Measurements from ENCODE around the gene GPX4. TPM values are rescaled to one million over a fixed set of nuclear protein-coding genes. Genes with fewer than 3 reads are reported as not detected.

The GPX4 gene
- total and polyA plus RNA-seq, 2 experiments from 2014 or later: 351 to 573 TPM

GRCh38 chr19:1115646-1116420 is 12.0 kb downstream of the GPX4 start (continued):
- TF ChIP-seq ZNF462 (CRISPR knock-in tag; IDR thresholded peaks at IDR 0.05): no peak
- no peak for TF ChIP-seq ZNF114 (CRISPR knock-in tag; IDR thresholded peaks at IDR 0.05)
- TF ChIP-seq ETS1 (IDR thresholded peaks at IDR 0.05): no peak

GRCh38 chr19:1116726-1117581 is 13.2 kb downstream of the GPX4 start:
- Histone ChIP-seq H2AFZ (no peak overlapping the region), H3F3A (replicated peaks; ENCODE audit: low read depth) (0 out of 2 replicates have a peak, but pooled peaks cover 3% of the 10 kb centered on the region), H3K4me1 (ENCODE audit: insufficient read depth) (no peaks in the 10 kb centered on the region), H3K4me3 (no peak overlapping the region), H3K27me3 (ENCODE audit: insufficient read depth) (no peaks in the 10 kb centered on the region), H3K36me3 (ENCODE audit: insufficient read depth) (no peaks in the 10 kb centered on the region), H3K9me2 (ENCODE audit: insufficient read depth) (no peaks in the 10 kb centered on the region), H4K20me1 (replicated peaks; ENCODE audit: insufficient read depth) (no peaks in the 10 kb centered on the region; the same call in 1 of the 2 replicates), H3K4me2 (no peak overlapping the region), H3K27ac (ENCODE audit: low read depth) (no peak overlapping the region), H3K79me2 (replicated peaks; ENCODE audit: insufficient read depth) (no peaks in the 10 kb centered on the region)
- H3K9me3 Mint-ChIP-seq: no peaks in the 10 kb centered on the region
- DNase-seq (ENCODE audit: low spot score) (peak; percentile 57), ATAC-seq (peak; percentile 7; the same call in 2 of the 3 replicates)
- no peak overlapping the region for H3K4me3 Mint-ChIP-seq
- no peak overlapping the region for H3K27ac Mint-ChIP-seq
- H3K4me1 Mint-ChIP-seq: peaks cover 2% of the 10 kb centered on the region; the same call in 1 of the 3 replicates
- H3K36me3 Mint-ChIP-seq (ENCODE audit: low read depth): peaks cover 19% of the 10 kb centered on the region
- peaks cover 6% of the 10 kb centered on the region for H3K27me3 Mint-ChIP-seq (ENCODE audit: insufficient read depth, low read depth, poor library complexity)
- no peak for TF ChIP-seq STAT1 (IDR thresholded peaks at IDR 0.05; ENCODE audit: unreplicated experiment)
- no peak for TF ChIP-seq JUNB (IDR thresholded peaks at IDR 0.05; ENCODE audit: unreplicated experiment)
- TF ChIP-seq EZH2 (IDR thresholded peaks at IDR 0.05; ENCODE audit: low read depth, unreplicated experiment): no peak
- TF ChIP-seq CREB1 (CRISPR knock-in tag; IDR thresholded peaks at IDR 0.05; ENCODE audit: low read depth): no peak
